HG03135 (cell line): Measurements from ENCODE around the gene S100A3.
"Not testable (repeated sequence)": the region's sequence is repeated elsewhere in the genome, so short reads cannot be mapped to it uniquely, and the experiment has no call there.

Experiments
- ATAC-seq: cut with Tn5 transposase; IDR thresholded peaks from one replicate; pipeline ENCODE4 v1.9.1; 2021; ENCODE audit warnings: mild to moderate bottlenecking, moderate library complexity; ENCODE audit not compliant: unreplicated experiment

S100A3 gene

DNA sequence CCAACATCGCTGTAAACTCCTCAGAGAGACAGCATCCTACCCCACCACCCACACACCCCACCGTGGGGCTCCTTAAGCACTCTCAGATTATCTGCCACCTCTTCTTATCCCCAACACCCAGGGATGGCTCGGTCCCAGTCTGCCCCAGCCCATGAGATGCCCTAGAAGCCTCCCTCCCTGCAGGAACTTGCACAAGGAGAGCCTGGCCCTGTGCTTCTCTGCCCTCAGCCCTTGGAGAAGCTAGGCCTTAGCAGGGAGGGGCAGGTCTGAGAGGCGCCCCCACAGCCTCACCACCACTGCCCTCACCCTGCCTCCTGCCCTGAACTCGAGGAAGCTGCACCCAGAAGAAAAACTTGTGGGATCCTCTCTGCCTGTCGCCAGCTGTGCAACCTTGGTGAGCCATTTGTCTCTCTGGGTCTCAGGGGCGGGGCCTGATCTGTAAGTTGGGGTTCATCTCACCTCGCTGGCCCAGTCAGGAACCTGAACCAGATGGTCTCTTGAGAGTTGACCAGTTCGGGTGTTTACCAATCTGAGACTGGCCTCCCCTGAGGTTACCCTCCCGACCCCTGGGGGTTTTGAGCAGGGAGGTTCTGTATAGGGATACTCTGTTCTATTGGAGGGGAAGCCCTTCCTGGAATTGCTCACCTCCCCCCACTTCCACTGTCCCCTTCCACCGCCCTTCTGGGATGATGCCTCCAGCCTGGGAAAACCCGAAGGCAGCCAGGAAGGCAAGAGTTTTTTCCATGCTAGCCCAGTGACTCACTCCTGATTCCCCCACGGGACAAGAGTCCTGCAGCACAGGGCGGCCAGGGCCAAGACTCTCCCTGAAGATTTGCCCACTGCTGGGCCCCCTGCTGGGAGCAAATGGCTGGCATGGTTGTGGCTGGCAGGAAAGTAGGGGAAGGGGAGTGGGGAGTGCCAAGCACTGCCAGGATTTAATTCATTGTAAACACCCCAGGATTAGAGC is at the start of gene S100A3:
Gene S100A3, minus strand, starts transcription at position 537 of the 967 bp plus-strand sequence. CDS start 773 bp downstream, outside the sequence.
- no peak for ATAC-seq

- ATAC-seq, result peak; percentile 99
Measured at GRCh38 chr1:153598309-153599172, 49.5 kb upstream of the S100A3 start.

DNA sequence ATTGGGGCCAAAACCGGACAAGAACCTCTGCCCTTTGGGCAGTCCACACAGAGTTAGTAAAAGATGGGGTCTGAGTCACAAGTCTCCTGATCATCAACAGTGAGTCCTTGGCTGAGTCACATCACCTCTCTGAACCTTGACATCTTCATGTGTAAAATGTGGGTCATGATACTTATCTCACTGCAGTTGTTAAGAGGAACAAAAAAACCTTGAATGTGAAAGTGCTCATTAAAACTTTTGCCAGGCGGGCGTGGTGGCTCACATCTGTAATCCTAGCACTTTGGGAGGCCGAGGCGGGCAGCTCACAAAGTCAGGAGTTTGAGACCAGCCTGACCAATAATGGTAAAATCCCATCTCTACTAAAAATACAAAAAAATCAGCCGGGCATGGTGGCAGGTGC is 48.1 kb upstream of the S100A3 start:
- ATAC-seq, result no peak

DNA sequence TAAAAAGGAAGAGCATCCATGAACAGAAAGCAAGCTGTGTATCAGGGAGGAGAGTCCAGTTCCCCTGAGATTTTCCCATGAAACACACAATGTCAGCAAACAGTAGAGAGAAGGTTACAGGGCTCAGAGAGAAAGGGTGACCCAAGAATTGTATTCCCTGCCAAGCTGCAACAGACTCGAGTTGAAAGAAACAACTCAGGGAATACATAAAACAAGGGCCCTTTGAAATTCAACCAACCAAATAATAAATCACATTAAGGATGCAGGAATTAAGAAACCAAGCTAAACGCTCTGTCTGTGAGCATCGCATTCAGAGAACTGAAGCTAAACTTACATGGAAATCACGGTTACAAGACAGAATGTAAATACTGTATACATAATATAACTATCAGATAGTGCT is 43.7 kb upstream of the S100A3 start:
- no peak for ATAC-seq

DNA sequence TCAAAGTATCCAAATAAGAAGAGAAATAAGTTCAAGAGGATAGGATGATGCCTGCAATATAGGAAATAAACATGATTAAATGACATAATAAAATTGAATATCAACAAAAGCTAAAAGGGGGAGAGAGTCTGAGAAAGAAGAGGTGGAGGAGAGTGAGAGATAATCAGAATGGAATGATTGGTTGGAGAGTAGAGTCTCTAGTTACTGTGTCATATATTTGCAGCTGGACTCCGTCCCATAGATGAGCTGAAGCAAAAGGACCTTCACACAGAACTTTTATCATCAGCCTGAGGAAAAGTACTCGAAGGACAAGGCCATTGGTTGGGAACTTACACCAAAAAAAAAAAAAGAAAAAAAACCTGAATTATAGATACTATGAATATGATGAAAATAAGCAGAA is 39.4 kb upstream of the S100A3 start:
- ATAC-seq, result no peak

DNA sequence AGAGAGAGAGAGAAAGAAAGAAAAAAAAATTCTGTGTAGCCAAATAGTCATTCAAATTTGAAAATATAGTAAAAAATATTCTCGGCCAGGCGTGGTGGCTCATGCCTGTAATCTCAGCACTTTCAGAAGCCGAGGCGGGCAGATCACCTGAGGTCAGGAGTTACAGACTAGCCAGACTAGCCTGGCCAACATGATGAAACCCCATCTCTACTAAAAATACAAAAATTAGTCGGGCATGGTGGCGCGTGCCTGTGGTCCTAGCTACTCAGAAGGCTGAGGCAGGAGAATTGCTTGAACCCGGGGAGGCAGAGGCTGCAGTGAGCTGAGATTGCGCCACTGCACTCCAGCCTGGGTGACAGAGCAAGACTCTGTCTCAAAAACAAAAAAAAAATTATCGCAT is 39.0 kb upstream of the S100A3 start:
- ATAC-seq, result not testable (repeated sequence)

GRCh38 chr1:153587314-153587713 is 38.3 kb upstream of the S100A3 start:
- no peak for ATAC-seq

DNA sequence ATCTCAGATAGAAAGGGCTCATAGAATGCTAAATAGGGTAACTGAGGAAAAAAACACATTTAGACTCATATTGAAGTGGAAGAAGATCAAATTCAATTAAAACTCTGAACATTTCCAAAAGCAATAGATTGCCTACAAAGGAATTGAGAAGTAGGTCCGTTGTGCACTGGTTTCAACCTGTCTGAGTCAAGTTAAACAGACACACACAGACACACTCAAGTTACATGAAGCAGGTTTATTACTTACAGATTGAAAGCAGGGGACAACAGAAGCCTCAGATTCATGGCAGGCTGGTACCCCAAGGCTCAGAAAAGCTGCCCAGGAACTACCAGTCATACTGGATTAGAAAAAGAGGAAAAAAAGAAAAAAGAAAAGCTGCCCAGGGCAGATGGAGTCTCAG is 37.3 kb upstream of the S100A3 start:
- no peak for ATAC-seq

DNA sequence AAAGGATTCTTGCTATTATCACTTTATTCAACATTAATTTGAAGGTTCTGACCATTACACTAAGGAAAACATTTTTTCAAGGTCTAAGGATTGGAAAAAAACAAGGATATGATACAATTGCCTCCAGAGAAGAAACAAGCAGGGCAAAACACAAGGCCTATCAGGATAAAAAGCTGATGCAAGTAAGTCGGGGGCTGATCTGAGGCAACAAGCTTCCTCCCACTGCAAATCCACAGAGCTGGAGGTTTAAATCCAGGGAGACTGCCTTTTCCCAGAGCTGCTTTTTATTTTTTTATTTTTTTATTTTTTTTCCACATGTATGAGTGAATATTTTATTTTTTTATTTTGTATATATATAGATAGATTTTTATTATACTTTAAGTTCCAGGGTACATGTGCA is 35.9 kb upstream of the S100A3 start:
- no peak for ATAC-seq

GRCh38 chr1:153583976-153584375 is 34.9 kb upstream of the S100A3 start:
- ATAC-seq, result no peak

- ATAC-seq, result not testable (repeated sequence)
Measured at GRCh38 chr1:153583514-153583913, 34.5 kb upstream of the S100A3 start.

DNA sequence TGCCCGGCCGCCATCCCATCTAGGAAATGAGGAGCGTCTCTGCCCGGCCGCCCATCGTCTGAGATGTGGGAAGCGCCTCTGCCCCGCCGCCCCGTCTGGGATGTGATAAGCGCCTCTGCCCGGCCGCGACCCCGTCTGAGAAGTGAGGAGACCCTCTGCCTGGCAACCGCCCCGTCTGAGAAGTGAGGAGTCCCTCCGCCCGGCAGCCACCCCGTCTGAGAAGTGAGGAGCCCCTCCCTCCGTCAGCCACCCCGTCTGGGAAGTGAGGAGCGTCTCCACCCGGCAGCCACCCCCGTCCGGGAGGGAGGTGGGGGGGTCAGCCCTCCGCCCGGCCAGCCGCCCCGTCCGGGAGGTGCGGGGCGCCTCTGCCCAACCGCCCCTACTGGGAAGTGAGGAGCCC is 33.8 kb upstream of the S100A3 start:
- ATAC-seq, result not testable (repeated sequence)

DNA sequence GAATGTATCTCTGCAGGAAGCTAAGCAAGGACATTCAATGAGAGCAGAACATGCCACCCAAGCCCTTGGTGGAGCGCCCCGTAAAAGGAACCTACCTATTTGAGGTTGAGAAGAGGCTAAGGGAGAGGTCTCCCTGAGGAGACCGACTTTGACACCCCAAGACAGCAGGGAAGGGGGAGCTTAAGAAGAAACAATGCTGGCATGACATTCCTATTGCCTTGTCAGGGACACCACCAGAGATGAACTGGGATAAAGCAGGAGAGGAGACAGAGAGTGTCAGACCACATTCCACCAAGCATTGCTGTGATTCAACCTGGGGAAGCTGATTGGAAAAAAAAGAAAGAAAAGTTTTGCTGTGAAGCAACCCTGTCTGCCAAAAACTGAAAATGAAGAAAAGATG is 29.9 kb upstream of the S100A3 start:
- ATAC-seq, result no peak

GRCh38 chr1:153578490-153578889 is 29.4 kb upstream of the S100A3 start:
- ATAC-seq, result no peak

- ATAC-seq, result no peak
Measured at GRCh38 chr1:153577624-153578051, 28.6 kb upstream of the S100A3 start.

- no peak for ATAC-seq
Measured at GRCh38 chr1:153577138-153577537, 28.1 kb upstream of the S100A3 start.

DNA sequence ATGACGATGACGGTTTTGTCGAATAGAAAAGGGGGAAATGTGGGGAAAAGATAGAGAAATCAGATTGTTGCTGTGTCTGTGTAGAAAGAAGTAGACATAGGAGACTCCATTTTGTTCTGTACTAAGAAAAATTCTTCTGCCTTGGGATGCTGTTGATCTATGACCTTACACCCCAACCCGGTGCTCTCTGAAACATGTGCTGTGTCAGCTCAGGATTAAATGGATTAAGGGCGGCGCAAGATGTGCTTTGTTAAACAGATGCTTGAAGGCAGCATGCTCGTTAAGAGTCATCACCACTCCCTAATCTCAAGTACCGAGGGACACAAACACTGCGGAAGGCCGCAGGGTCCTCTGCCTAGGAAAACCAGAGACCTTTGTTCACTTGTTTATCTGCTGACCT is 26.4 kb upstream of the S100A3 start:
- ATAC-seq, result not testable (repeated sequence)

DNA sequence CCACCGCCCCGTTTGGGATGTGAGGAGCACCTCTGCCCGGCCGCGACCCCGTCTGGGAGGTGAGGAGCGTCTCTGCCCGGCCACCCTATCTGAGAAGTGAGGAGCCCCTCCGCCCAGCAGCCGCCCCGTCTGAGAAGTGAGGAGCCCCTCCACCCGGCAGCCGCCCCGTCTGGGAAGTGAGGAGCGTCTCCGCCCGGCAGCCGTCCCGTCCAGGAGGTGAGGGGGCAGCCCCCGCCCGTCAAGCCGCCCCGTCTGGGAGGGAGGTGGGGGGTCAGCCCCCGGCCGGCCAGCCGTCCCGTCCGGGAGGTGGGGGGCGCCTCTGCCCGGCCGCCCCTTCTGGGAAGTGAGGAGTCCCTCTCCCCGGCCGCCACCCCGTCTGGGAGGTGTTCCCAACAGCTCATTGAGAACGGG is 26.0 kb upstream of the S100A3 start:
- ATAC-seq, result not testable (repeated sequence)

DNA sequence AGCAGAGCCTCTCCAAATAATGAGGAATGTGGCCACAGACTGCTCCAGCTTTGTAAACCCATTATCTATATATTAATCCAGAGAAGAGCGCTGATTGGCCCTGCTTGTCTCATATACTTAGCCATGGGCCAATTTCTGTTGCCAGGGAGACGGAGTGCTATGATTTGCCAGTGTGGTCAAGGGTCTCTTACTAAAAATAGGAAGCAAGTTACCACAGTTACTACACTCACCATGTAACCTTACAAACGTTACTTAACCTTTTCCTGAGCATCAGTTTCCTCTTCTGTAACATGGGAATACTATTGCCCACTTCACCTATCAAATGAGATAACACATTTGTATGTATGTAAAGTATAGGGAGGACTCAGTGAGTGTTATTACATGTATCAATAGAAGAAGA is 24.3 kb upstream of the S100A3 start:
- no peak for ATAC-seq

- ATAC-seq, result no peak
Measured at GRCh38 chr1:153572569-153573015, 23.5 kb upstream of the S100A3 start.

- no peak for ATAC-seq
Measured at GRCh38 chr1:153571706-153572105, 22.6 kb upstream of the S100A3 start.
